Trophoblast cell (in vitro differentiated cells and primary cell): ENCODE data around the gene TMEM119.

Experiments
- DNase-seq, 2 donors: peaks; one replicate each; pipeline ENCODE4 v3.0.0-alpha.2; 2016
- H2AFZ ChIP-seq: 2 replicates; pipeline ENCODE4 v1.6.1; 2013; ENCODE audit warnings: low read length, moderate library complexity, mild to moderate bottlenecking; ENCODE audit not compliant: insufficient read depth, poor library complexity
- H2AK5ac ChIP-seq: 2 replicates; pipeline ENCODE4 v1.6.1; 2013; ENCODE audit warnings: mild to moderate bottlenecking, low read length
- H2BK120ac ChIP-seq: 2 replicates; pipeline ENCODE4 v1.6.1; 2013; ENCODE audit warnings: low read length, mild to moderate bottlenecking, moderate library complexity; ENCODE audit not compliant: insufficient read depth, poor library complexity
- H2BK12ac ChIP-seq: 2 replicates; pipeline ENCODE4 v1.6.1; 2013; ENCODE audit warnings: mild to moderate bottlenecking, low read length, moderate library complexity
- H2BK5ac ChIP-seq: 2 replicates; pipeline ENCODE4 v1.6.1; 2013; ENCODE audit warnings: low read length, low read depth, moderate library complexity, mild to moderate bottlenecking; ENCODE audit not compliant: poor library complexity
- H3K14ac ChIP-seq: 2 replicates; pipeline ENCODE4 v1.6.1; 2013; ENCODE audit warnings: mild to moderate bottlenecking, low read length
- H3K18ac ChIP-seq: 2 replicates; pipeline ENCODE4 v1.6.1; 2013; ENCODE audit warnings: mild to moderate bottlenecking, low read length
- H3K23ac ChIP-seq: 2 replicates; pipeline ENCODE4 v1.6.1; 2013; ENCODE audit warnings: low read length
- H3K27ac ChIP-seq: 2 replicates; pipeline ENCODE4 v1.5.1; 2013; ENCODE audit warnings: low read depth, mild to moderate bottlenecking, inconsistent platforms, low read length, moderate library complexity
- H3K27me3 ChIP-seq: 2 replicates; pipeline ENCODE4 v1.6.1; 2013; ENCODE audit warnings: inconsistent platforms, mild to moderate bottlenecking, low read length, moderate library complexity; ENCODE audit not compliant: insufficient read depth
- H3K36me3 ChIP-seq, 2 experiments: 1 replicate in 1 of 2; 2 replicates in 1 of 2; pipeline ENCODE4 v1.6.1; 2013; ENCODE audit warnings: low read length in 2 of 2, mild to moderate bottlenecking in 2 of 2, moderate library complexity in 1 of 2; ENCODE audit not compliant: insufficient read depth in 2 of 2, control insufficient read depth in 1 of 2
- H3K4ac ChIP-seq: 2 replicates; pipeline ENCODE4 v1.6.1; 2013; ENCODE audit warnings: low read depth, mild to moderate bottlenecking, low read length, moderate library complexity
- H3K4me1 ChIP-seq, 2 experiments: 1 replicate in 1 of 2; 2 replicates in 1 of 2; pipeline ENCODE4 v1.6.1; 2013; ENCODE audit warnings: low read length in 2 of 2, mild to moderate bottlenecking in 2 of 2, moderate library complexity in 1 of 2; ENCODE audit not compliant: insufficient read depth in 2 of 2, control insufficient read depth in 1 of 2
- H3K4me2 ChIP-seq: 2 replicates; pipeline ENCODE4 v1.6.1; 2013; ENCODE audit warnings: inconsistent platforms, mild to moderate bottlenecking, low read length, moderate library complexity
- H3K4me3 ChIP-seq: 2 replicates; pipeline ENCODE4 v1.5.1; 2013; ENCODE audit warnings: mild to moderate bottlenecking, low read depth, low read length, inconsistent platforms
- H3K79me1 ChIP-seq: one replicate; pipeline ENCODE4 v1.6.1; 2013; ENCODE audit warnings: low read length
- H3K79me2 ChIP-seq: 2 replicates; pipeline ENCODE4 v1.6.1; 2013; ENCODE audit warnings: low read length, mild to moderate bottlenecking; ENCODE audit not compliant: control insufficient read depth, insufficient read depth, poor library complexity
- H3K9ac ChIP-seq: 2 replicates; pipeline ENCODE4 v1.6.1; 2013; ENCODE audit warnings: mild to moderate bottlenecking, low read length
- H3K9me3 ChIP-seq: 2 replicates; pipeline ENCODE4 v1.6.1; 2013; ENCODE audit warnings: low read depth, mild to moderate bottlenecking, control low read depth, inconsistent platforms, low read length; ENCODE audit not compliant: insufficient read depth
- H4K12ac ChIP-seq: 2 replicates; pipeline ENCODE4 v1.6.1; 2013; ENCODE audit warnings: low read depth, mild to moderate bottlenecking, low read length, moderate library complexity
- H4K8ac ChIP-seq: 2 replicates; pipeline ENCODE4 v1.6.1; 2013; ENCODE audit warnings: low read depth, mild to moderate bottlenecking, low read length, moderate library complexity
- H4K91ac ChIP-seq: one replicate; pipeline ENCODE4 v1.6.1; 2013; ENCODE audit warnings: low read depth, mild to moderate bottlenecking, low read length, moderate library complexity
- WGBS: extraction: QIAGEN DNeasy Blood & Tissue Kit; methylation state at CpG from one replicate; pipeline ENCODE4 v1.1.7; 2013; ENCODE audit warnings: missing lambda C conversion rate; ENCODE audit not compliant: insufficient read length, insufficient coverage; ENCODE audit errors: extremely low coverage; 5-methylcytosine and 5-hydroxymethylcytosine counted together

The TMEM119 gene

DNA sequence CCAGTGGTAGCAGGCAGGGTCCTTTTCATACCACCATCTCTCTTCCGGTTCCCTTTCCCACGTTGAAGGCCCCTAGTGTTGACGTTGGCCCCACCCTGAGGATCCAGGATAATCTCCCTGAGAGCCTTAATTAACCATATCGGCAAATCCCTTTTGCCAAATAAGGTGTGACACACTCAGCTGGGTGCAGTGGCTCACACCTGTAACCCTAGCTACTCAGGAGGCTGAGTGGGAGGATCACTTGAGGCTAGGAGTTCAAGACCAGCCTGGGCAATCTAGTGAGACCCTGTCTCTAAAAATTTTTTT is 2.8 kb upstream of the TMEM119 start:
- Histone ChIP-seq H3K27me3 (no peaks in the 10 kb centered on the region), H3K9me3 (no peaks in the 10 kb centered on the region), H3K9ac (no peak overlapping the region), H3K4me2 (no peak overlapping the region), H2BK5ac (no peak overlapping the region), H3K4me1 (peaks cover 15 to 26% of the 10 kb centered on the region in 2 experiments), H3K4ac (no peak overlapping the region), H4K12ac (no peak overlapping the region), H3K79me1 (peaks cover 16% of the 10 kb centered on the region), H2BK12ac (no peak overlapping the region), H3K4me3 (no peak overlapping the region), H2AK5ac (no peak overlapping the region), H4K91ac (peak overlapping the region; percentile 12), H2AFZ (no peak overlapping the region), H4K8ac (no peak overlapping the region), H3K18ac (no peak overlapping the region), H3K14ac (no peak overlapping the region), H3K27ac (no peak overlapping the region), H2BK120ac (no peak overlapping the region), H3K36me3 (no peaks in the 10 kb centered on the region), H3K23ac (no peak overlapping the region), H3K79me2 (peaks cover 2% of the 10 kb centered on the region)
- no peak for DNase-seq
- no CpG with 5 or more reads among the region's 4 CpGs for WGBS

DNA sequence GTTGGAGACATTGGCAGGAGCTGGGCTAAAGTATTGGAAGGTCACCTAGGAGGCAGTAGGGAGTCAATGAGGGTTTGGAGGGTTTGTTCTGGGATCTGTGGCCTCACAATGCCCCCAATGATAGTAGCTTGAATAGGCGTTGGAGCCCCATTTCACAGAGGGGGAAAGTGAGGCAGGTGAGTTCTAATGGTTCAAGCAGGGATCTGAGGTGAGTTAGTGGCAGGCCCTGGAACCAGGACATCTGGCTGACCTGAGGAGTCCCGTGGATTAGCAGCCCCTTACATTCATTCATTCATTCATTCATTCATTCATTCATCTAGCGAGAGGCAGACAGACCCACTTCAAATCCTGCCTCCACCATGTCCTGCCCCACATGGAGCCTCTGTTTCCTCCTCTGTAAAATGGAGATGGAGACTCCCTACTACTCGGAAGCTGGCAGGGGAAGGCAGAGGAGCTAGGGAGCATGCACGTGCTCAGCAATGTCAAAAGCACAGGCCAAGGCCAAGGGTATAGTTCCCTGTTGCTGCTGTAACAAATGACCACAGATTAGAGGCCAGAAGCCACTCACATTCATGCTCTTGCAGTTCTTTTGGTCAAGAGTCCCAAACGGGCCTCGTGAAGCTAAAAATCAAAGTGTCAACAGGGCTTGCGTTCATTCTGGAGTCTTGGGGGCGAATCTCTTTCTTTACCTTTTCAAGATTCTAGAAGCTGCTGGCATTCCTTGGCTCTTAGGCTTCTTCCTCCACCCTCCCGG is 2.2 kb upstream of the TMEM119 start:
- Histone ChIP-seq H3K4ac (no peak overlapping the region), H3K36me3 (no peaks in the 10 kb centered on the region), H2AFZ (no peak overlapping the region), H3K4me2 (no peak overlapping the region), H3K9me3 (peaks cover 2% of the 10 kb centered on the region), H2BK5ac (no peak overlapping the region), H4K91ac (peak overlapping the region; percentile 12), H3K79me2 (peaks cover 2% of the 10 kb centered on the region), H3K27me3 (no peaks in the 10 kb centered on the region), H3K18ac (no peak overlapping the region), H4K8ac (no peak overlapping the region), H3K4me3 (no peak overlapping the region), H2BK12ac (peak overlapping the region; percentile 1), H3K27ac (no peak overlapping the region), H4K12ac (no peak overlapping the region), H3K79me1 (peaks cover 16% of the 10 kb centered on the region), H3K23ac (no peak overlapping the region), H3K9ac (no peak overlapping the region), H2BK120ac (no peak overlapping the region), H2AK5ac (no peak overlapping the region), H3K4me1 (peaks cover 15 to 23% of the 10 kb centered on the region in 2 experiments), H3K14ac (no peak overlapping the region)
- no CpG with 5 or more reads among the region's 10 CpGs for WGBS
- DNase-seq, result no peak

DNA sequence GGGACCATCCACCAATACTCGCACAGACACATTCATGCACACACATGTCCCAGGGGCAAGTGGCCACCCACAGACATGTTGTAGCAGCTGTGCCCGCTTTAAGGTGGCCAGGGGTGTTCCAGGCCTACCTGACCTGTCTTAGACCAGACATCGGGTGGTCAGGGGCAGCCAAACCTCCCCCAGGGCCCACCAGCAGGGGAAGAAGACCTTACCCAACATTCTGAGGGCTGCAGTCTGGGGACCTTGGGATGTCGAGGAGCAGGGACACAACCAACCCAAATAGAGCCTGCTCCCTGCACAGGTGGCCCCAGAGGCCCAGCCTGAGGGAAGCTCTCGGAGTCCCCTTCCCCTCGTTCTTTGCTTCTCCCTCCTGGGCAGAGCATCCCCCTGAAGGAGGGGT is 1.7 kb upstream of the TMEM119 start:
- peaks cover 15 to 23% of the 10 kb centered on the region in 2 experiments for H3K4me1 ChIP-seq
- no peak overlapping the region for H3K14ac ChIP-seq
- no peaks in the 10 kb centered on the region for H3K36me3 ChIP-seq
- H4K8ac ChIP-seq, result no peak overlapping the region
- H3K27me3 ChIP-seq, result no peaks in the 10 kb centered on the region
- H2BK12ac ChIP-seq, result peak overlapping the region; percentile 11
- DNase-seq, result no peak
- no peak overlapping the region for H2BK120ac ChIP-seq
- H2BK5ac ChIP-seq, result no peak overlapping the region
- peaks cover 3% of the 10 kb centered on the region for H3K9me3 ChIP-seq
- no peak overlapping the region for H3K23ac ChIP-seq
- no peak overlapping the region for H3K27ac ChIP-seq
- no peak overlapping the region for H4K12ac ChIP-seq
- H3K9ac ChIP-seq, result no peak overlapping the region
- no peak overlapping the region for H2AFZ ChIP-seq
- H3K18ac ChIP-seq, result no peak overlapping the region
- no peak overlapping the region for H2AK5ac ChIP-seq
- no peak overlapping the region for H3K4me2 ChIP-seq
- WGBS, result no CpG with 5 or more reads among the region's 6 CpGs
- peaks cover 2% of the 10 kb centered on the region for H3K79me2 ChIP-seq
- H3K4ac ChIP-seq, result no peak overlapping the region
- H3K79me1 ChIP-seq, result peaks cover 16% of the 10 kb centered on the region
- no peak overlapping the region for H3K4me3 ChIP-seq
- H4K91ac ChIP-seq, result peak overlapping the region; percentile 10

DNA sequence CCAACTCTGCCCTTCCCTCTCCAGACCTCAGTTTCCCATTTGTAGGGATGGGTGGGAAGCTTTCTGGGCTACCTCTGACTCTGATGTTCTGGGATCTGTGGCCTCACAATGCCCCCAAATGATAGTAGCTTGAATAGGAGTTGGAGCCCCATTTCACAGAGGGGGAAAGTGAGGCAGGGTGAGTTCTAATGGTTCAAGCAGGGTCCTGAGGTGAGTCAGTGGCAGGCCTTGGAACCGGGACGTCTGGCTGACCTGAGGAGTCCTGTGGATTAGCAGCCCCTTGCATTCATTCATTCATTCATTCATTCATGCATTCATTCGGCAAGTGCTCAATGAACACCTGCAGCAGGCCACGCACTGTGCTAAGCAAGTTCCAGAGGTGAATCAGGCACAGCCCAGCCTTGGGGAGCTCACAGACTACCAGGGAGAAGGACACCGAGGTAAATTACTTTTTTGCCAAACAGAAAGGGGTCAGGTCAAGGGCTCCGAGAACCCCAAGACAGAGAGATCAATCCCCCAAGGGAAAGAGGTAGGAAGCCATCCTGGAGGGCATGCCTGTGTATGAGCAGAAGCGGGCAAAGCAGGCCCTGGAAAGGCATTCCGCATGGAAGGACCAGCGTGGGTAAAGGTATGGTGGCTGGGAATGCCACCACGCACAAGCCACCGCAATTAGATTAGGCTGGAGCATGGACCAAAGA is 818 bp upstream of the TMEM119 start:
- H3K27me3 ChIP-seq, result no peaks in the 10 kb centered on the region
- no peak overlapping the region for H3K4me3 ChIP-seq
- H4K91ac ChIP-seq, result peak overlapping the region; percentile 70
- no peak for DNase-seq
- H2BK5ac ChIP-seq, result no peak overlapping the region
- no peak overlapping the region for H3K4ac ChIP-seq
- no peaks in the 10 kb centered on the region for H3K36me3 ChIP-seq
- H3K27ac ChIP-seq, result no peak overlapping the region
- H3K14ac ChIP-seq, result peak overlapping the region; percentile 22
- WGBS, result no CpG with 5 or more reads among the region's 11 CpGs
- no peak overlapping the region for H3K9ac ChIP-seq
- peaks cover 3% of the 10 kb centered on the region for H3K79me2 ChIP-seq
- peak overlapping the region; percentile 50 for H2AK5ac ChIP-seq
- peaks cover 3% of the 10 kb centered on the region for H3K9me3 ChIP-seq
- H4K8ac ChIP-seq, result peak overlapping the region; percentile 68
- H2BK120ac ChIP-seq, result peak overlapping the region; percentile 41
- H3K79me1 ChIP-seq, result peaks cover 19% of the 10 kb centered on the region
- H2AFZ ChIP-seq, result no peak overlapping the region
- no peak overlapping the region for H3K23ac ChIP-seq
- no peak overlapping the region for H3K18ac ChIP-seq
- H3K4me1 ChIP-seq, result peaks cover 15 to 26% of the 10 kb centered on the region in 2 experiments
- H4K12ac ChIP-seq, result no peak overlapping the region
- H3K4me2 ChIP-seq, result no peak overlapping the region
- peak overlapping the region; percentile 41 for H2BK12ac ChIP-seq
